ENCODE measurements around the gene AMBP.

AMBP gene

GRCh38 chr9:114053246-114054005 is 24.7 kb downstream of the AMBP start:
- no peak overlapping the region for H3K4me3 ChIP-seq (ENCODE audit: low read length)
- no peak overlapping the region for H3K27ac ChIP-seq (ENCODE audit: low read depth, low read length)
- no peaks in the 10 kb centered on the region for H3K36me3 ChIP-seq (ENCODE audit: control insufficient read depth, low read length)
- TF ChIP-seq EZH2phosphoT487 (IDR thresholded peaks at IDR 0.05; ENCODE audit: borderline replicate concordance, low read length): no peak
- no peak for TF ChIP-seq CTCF (IDR thresholded peaks at IDR 0.05; ENCODE audit: low read depth, low read length, poor library complexity, severe bottlenecking)
- H3F3A ChIP-seq (ENCODE audit: control insufficient read depth, insufficient read depth): no peaks in the 10 kb centered on the region
- H3K4me2 ChIP-seq (ENCODE audit: low read length): no peak overlapping the region
- no peaks in the 10 kb centered on the region for H4K20me1 ChIP-seq (ENCODE audit: control insufficient read depth, insufficient read depth, low read depth, low read length)
- no peaks in the 10 kb centered on the region for H3K9me3 ChIP-seq (ENCODE audit: control insufficient read depth, insufficient read depth, low read length)
- H3K79me2 ChIP-seq (ENCODE audit: control insufficient read depth, low read length): no peaks in the 10 kb centered on the region
- H3K9me2 ChIP-seq (replicated peaks; ENCODE audit: control insufficient read depth, low read length): no peaks in the 10 kb centered on the region
- H3K27me3 ChIP-seq (ENCODE audit: control insufficient read depth, low read length): no peaks in the 10 kb centered on the region
- H3K4me1 ChIP-seq (ENCODE audit: control insufficient read depth, low read length): no peaks in the 10 kb centered on the region

GRCh38 chr9:114051706-114052105 is 26.4 kb downstream of the AMBP start:
- Histone ChIP-seq H3K4me3 (ENCODE audit: low read length) (no peak overlapping the region), H3K27ac (ENCODE audit: low read depth, low read length) (no peak overlapping the region), H3K4me1 (ENCODE audit: control insufficient read depth, low read length) (no peaks in the 10 kb centered on the region), H3F3A (ENCODE audit: control insufficient read depth, insufficient read depth) (no peaks in the 10 kb centered on the region), H3K79me2 (ENCODE audit: control insufficient read depth, low read length) (no peaks in the 10 kb centered on the region), H3K36me3 (ENCODE audit: control insufficient read depth, low read length) (no peaks in the 10 kb centered on the region), H3K4me2 (ENCODE audit: low read length) (no peak overlapping the region), H3K9me2 (replicated peaks; ENCODE audit: control insufficient read depth, low read length) (no peaks in the 10 kb centered on the region), H3K27me3 (ENCODE audit: control insufficient read depth, low read length) (no peaks in the 10 kb centered on the region), H4K20me1 (ENCODE audit: control insufficient read depth, insufficient read depth, low read depth, low read length) (no peaks in the 10 kb centered on the region), H3K9me3 (ENCODE audit: control insufficient read depth, insufficient read depth, low read length) (no peaks in the 10 kb centered on the region)
- TF ChIP-seq CTCF (IDR thresholded peaks at IDR 0.05; ENCODE audit: low read depth, low read length, poor library complexity, severe bottlenecking): no peak
- no peak for TF ChIP-seq EZH2phosphoT487 (IDR thresholded peaks at IDR 0.05; ENCODE audit: borderline replicate concordance, low read length)

- H4K20me1 ChIP-seq (ENCODE audit: control insufficient read depth, insufficient read depth, low read depth, low read length): no peaks in the 10 kb centered on the region
- no peak overlapping the region for H3K4me2 ChIP-seq (ENCODE audit: low read length)
- no peaks in the 10 kb centered on the region for H3F3A ChIP-seq (ENCODE audit: control insufficient read depth, insufficient read depth)
- no peak overlapping the region for H3K4me3 ChIP-seq (ENCODE audit: low read length)
- no peak for TF ChIP-seq EZH2phosphoT487 (IDR thresholded peaks at IDR 0.05; ENCODE audit: borderline replicate concordance, low read length)
- TF ChIP-seq CTCF (IDR thresholded peaks at IDR 0.05; ENCODE audit: low read depth, low read length, poor library complexity, severe bottlenecking): no peak
- H3K27me3 ChIP-seq (ENCODE audit: control insufficient read depth, low read length): no peaks in the 10 kb centered on the region
- H3K9me2 ChIP-seq (replicated peaks; ENCODE audit: control insufficient read depth, low read length): no peaks in the 10 kb centered on the region
- no peaks in the 10 kb centered on the region for H3K9me3 ChIP-seq (ENCODE audit: control insufficient read depth, insufficient read depth, low read length)
- H3K79me2 ChIP-seq (ENCODE audit: control insufficient read depth, low read length): no peaks in the 10 kb centered on the region
- H3K36me3 ChIP-seq (ENCODE audit: control insufficient read depth, low read length): no peaks in the 10 kb centered on the region
- H3K4me1 ChIP-seq (ENCODE audit: control insufficient read depth, low read length): no peaks in the 10 kb centered on the region
- H3K27ac ChIP-seq (ENCODE audit: low read depth, low read length): no peak overlapping the region
Measured at GRCh38 chr9:114051281-114051680, 26.8 kb downstream of the AMBP start.

Measured in DOHH2 (cell line).